ENCODE results near the gene CNTNAP2.

DNA sequence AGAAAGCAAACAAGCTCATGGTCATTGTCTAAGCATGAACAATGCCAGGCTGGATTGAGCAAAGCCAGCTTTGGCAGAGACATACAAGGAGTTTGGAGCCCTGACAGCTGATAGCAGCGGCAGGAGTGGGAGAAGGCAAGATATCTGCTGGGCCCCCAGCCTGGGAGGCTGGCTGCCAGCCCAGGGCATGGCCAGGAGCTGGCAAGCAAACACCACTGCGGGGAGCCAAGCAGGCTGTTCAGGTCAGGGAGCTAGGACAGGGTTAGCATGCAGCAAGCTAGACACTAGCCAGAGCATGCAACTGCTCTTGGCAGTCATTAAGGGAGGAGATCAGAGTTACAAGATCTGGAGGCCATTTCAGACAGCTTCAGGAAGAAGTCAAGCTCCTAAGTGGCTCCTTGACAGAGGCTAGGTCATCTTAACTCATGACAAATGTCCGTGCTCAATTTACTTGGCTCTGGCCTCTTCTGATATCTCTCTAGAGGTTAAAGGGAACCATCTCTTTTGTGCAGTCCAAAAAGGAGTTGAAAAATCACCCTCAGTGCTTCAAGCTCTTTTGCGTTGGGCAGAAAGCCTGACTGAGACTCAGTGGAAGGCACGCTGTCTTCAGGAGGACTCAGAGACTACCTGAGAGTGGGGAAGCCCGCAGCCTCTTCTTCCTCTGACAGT lies 2037.1 kb downstream of the CNTNAP2 start:
- TF ChIP-seq POLR2A (IDR thresholded peaks at IDR 0.05): no peak
- TF ChIP-seq, protein P1, sequence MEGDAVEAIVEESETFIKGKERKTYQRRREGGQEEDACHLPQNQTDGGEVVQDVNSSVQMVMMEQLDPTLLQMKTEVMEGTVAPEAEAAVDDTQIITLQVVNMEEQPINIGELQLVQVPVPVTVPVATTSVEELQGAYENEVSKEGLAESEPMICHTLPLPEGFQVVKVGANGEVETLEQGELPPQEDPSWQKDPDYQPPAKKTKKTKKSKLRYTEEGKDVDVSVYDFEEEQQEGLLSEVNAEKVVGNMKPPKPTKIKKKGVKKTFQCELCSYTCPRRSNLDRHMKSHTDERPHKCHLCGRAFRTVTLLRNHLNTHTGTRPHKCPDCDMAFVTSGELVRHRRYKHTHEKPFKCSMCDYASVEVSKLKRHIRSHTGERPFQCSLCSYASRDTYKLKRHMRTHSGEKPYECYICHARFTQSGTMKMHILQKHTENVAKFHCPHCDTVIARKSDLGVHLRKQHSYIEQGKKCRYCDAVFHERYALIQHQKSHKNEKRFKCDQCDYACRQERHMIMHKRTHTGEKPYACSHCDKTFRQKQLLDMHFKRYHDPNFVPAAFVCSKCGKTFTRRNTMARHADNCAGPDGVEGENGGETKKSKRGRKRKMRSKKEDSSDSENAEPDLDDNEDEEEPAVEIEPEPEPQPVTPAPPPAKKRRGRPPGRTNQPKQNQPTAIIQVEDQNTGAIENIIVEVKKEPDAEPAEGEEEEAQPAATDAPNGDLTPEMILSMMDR (IDR thresholded peaks at IDR 0.05): no peak
